Frontal cortex (tissue), 4 donors: ENCODE results near the gene TTC32. TPM values are rescaled to one million over a fixed set of nuclear protein-coding genes. Genes with fewer than 3 reads are reported as not detected.
"Not testable (repeated sequence)": the region's sequence is repeated elsewhere in the genome, so short reads cannot be mapped to it uniquely, and the experiment has no call there.

Source experiments
- DNase-seq, 2 donors: peaks; one replicate each; pipeline ENCODE4 v3.0.0; 2012; ENCODE audit warnings: low spot score in 2 of 2
- FAIRE-seq: peaks from 2 replicates; lab custom pipeline; 2012; peaks lifted over from hg19 to GRCh38; lab: Jason Lieb, UNC
- total RNA-seq: library from RNA; depleted of rRNA; stranded (reverse); fragments of >200 nt; gene quantifications from one replicate; pipeline ENCODE4 v1.2.3, GENCODE V29; 2014
- donor health status: control.
- donor health status: control.
- donor health status: control.

TTC32 gene
- total RNA-seq, 1 donor from 2014 or later = 10.6 TPM

- FAIRE-seq, DNase-seq: not testable (repeated sequence)
Measured at GRCh38 chr2:19880191-19880590, 21.6 kb downstream of the TTC32 start.

DNA sequence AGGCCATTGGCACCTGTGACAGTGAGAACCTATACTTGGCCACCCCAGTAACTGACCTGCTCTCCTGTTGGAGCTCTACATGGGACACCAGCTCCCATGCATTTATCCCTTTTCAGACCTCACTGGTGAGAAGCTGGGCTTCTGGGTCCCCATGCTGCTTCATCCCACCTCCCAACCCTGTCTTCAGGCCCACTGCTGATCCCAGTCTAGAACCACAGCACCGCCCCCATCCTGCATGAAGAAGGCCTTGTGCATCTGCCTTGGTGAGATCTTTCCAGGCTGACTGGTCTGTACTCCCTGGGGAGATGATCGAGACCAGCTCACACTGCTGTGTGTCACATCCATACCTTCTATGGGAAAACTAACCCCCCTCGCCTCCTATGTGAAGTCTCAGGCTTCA lies 22.7 kb downstream of the TTC32 start:
- DNase-seq (no peak), FAIRE-seq (no peak)

DNA sequence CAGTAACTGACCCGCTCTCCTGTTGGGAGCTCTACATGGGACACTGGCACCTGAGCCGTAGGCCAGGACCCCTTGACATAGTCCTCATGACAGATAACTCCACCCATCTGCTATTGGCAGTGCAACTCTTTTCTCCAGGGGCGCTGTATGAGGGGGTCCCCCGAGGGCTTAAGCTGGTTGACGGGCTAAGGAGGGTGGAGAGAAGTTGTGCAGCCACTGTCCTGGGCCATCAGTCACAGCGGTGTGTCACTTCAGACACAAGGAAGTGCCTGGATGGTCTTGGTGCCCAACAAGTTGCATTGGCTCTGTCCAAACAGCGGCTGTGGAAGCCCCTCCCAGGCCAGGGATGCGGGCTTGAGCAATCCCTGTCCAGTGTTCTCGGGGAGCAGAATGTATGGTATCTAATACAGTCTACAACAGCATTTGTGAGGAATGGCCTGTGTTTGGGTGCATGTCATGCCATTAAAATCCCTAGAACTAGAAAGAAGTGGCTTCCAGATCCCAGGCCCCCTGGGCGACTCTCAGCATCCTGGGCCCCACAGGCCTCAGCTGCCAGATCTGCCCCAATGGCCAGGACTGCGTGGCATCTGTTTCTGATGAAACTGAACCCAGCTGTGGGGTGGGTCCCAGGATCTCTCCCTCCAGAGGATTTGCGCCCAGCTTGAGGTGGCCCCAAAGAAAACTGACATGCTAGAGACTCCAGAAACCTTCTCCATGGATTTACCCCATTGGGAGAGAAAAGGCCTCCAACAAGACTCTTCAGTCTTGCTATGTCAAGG lies 23.3 kb downstream of the TTC32 start:
- DNase-seq (no peak), FAIRE-seq (no peak)

- DNase-seq (no peak), FAIRE-seq (no peak)
Measured at GRCh38 chr2:19876751-19877150, 25.0 kb downstream of the TTC32 start.

DNA sequence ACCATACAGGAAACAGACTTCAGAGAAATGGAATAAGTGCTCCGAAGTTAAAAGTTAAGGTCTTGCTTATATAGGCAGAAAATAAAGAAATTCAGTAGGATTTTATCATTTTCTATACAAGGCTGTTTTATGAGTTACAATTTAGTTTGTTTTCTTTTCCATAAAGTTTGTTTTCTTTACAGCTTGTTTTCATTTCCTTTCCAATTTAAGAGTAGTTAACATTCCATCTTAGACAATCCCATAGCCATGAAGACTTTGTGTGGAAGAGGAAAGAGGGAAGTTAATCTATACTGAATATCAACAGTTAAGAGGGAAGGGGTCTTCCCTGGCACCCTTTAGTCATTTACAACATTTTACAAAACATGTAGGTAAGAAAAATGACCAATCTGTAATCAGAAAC lies 26.5 kb downstream of the TTC32 start:
- FAIRE-seq = no peak
- DNase-seq = no peak

DNA sequence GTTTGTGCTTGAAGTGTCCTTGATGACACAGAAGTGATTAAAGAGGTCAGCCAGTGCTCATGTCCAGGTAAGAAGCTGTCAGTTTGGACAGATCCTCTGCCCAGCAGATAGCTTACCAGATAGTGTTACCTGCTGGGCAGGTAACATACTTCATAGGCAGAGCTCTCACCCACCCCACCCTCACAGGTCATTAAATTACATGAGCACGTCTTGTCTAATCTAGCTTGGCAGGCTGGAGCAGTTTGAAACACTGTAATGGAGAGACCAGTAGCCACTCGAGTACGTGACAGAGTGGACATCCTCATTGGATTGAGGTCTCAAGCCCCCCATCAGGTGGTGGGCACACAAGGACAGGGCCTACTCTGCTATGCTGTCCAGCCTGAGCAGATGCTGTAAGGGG lies 27.1 kb downstream of the TTC32 start:
- FAIRE-seq (no peak), DNase-seq (no peak)

DNA sequence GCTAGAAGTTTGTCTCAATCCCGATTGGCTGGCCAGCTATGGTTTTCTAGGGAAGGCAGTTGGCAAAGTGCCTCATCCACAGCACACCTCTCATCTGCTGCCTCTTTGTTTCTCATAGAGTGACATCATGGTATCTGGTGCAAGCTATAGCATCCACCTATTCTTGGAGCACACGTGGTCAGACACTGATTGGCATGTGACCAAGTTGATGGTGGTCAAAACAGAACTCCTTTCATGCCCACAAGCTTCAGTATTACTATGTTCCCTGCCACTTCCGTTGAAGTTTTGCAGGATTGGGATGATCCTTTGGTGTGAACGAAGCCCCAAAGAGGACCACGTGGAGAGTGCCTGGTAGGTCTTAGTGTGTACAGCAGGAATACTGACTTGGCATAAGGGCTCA lies 28.8 kb downstream of the TTC32 start:
- DNase-seq (no peak), FAIRE-seq (no peak)

- no peak for FAIRE-seq
Measured at GRCh38 chr2:19872302-19872701, 29.5 kb downstream of the TTC32 start.

DNA sequence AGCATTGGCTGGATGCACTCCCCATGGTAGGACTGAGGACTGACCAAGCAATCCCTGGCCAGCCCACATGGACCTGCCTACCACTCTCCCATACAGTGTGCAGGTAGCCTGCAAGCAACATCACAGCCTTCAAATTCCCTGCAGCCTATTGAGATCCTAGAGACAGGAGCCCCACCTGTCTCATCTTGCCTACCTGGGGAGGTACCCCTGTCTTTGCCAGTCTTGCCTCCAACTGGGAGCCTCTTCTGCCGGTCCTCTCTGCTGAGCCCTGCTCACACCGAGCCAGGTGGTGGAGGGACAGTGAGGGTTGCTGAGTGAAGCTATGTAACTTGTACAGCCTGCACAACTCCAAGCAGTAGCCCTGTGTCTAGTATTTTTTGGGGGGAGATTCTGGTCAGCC lies 29.9 kb downstream of the TTC32 start:
- FAIRE-seq = no peak

More at GRCh38 chr2:19872302-19872701, 29.5 kb downstream of the TTC32 start:
- DNase-seq = no peak

DNA sequence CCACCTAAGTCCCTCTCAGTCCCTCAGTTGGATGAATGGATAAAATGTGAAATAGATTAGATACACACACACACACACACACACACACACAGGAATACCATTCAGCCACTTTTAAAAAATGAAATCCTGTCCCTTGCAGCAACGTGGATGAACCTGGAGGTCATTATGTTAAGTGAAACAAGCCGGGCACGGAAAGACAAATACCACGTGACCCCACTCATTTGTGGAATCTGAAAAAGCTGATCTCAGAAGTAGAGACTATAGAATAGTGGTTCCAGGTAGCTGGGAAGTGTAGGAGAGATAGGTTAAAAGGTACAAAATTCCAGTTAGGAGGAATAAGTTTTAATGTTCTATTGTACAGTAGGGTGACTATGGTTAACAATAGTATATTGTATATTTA lies 31.0 kb downstream of the TTC32 start:
- no peak for FAIRE-seq
- no peak for DNase-seq

More for the DNA sequence above, 29.9 kb downstream of the TTC32 start:
- DNase-seq = no peak

- FAIRE-seq (no peak), DNase-seq (peak in 1 of 2 donors; percentile 27)
Measured at GRCh38 chr2:19868701-19869580, 32.8 kb downstream of the TTC32 start.

- FAIRE-seq (no peak), DNase-seq (no peak)
Measured at GRCh38 chr2:19868224-19868623, 33.6 kb downstream of the TTC32 start.

- DNase-seq (no peak), FAIRE-seq (no peak)
Measured at GRCh38 chr2:19866771-19867170, 35.0 kb downstream of the TTC32 start.

GRCh38 chr2:19865151-19865550 lies 36.6 kb downstream of the TTC32 start:
- DNase-seq (no peak), FAIRE-seq (no peak)

- no peak for FAIRE-seq
Measured at GRCh38 chr2:19864381-19864780, 37.4 kb downstream of the TTC32 start.

GRCh38 chr2:19863303-19864041 lies 38.3 kb downstream of the TTC32 start:
- no peak for FAIRE-seq
- DNase-seq = peak; percentile 54 to 82

More at GRCh38 chr2:19864381-19864780, 37.4 kb downstream of the TTC32 start:
- DNase-seq = no peak

- DNase-seq (no peak), FAIRE-seq (no peak)
Measured at GRCh38 chr2:19861813-19862212, 40.0 kb downstream of the TTC32 start.

DNA sequence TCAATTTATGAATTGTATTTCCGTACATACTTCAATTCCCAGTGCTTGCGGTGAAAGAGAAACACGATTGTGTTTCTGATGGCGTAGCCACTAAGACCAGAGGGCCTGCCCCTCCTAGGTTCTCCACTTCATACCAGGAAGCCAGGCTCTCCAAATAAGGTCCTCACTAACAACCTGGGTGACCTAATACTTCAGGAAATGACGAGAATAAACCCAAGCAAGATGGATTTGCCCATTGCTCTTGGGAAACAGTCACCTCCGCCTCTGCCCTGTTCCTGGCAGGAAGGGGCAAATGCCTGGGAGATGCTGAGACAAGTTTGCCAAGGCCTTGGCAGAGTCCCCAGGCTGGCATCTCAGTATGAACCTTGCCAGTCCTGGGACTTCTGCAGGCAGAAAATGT lies 41.8 kb downstream of the TTC32 start:
- no peak for FAIRE-seq
- DNase-seq = no peak

- no peak for FAIRE-seq
Measured at GRCh38 chr2:19859565-19859964, 42.2 kb downstream of the TTC32 start.

DNA sequence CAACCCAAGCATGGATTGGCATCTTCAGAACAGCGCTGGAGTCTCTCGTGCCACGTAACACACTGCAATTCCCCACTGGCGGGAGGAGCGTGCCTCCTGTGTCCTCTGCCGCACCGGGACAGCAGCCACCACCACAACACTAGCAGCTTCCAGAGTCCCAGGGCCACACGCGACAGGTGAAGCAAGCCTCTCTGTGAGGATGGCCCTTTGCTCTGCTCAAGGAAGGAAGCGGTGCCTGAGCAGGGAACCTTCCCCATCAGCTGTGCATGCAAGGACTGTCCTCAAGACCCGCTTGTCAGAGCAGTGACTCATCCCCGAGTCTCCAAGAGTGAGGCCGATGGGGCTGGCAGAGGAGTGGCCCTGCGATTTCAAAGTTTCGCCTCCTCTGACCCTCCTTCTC lies 44.0 kb downstream of the TTC32 start:
- FAIRE-seq (no peak), DNase-seq (no peak)

More at GRCh38 chr2:19859565-19859964, 42.2 kb downstream of the TTC32 start:
- no peak for DNase-seq
